ENCODE measurements around the gene CISTR. TPM values are rescaled to one million over a fixed set of nuclear protein-coding genes. Genes with fewer than 3 reads are reported as not detected.

CISTR gene
- total RNA-seq, 1 experiment from 2014 or later: not detected

DNA sequence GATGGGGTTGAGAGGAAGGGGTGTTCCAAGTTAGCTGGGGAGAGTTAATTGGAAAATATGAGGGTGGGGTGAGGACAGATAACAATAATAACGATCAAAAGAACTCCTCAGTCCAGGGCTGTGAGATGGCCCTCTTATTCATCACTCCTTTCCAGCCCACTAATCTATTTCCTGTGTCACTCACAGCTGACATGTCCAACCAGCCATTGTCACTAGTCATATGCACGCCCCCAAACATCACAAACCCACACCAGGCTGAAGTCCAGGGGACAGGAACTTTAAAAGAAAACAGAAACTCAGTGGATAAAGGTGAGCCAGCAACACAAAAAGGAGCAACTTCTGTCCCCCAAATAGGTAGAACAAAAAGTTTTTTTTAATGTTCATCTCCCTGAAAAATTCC lies 25.4 kb downstream of the CISTR start:
- H3K4me1 ChIP-seq (ENCODE audit: insufficient read depth, low read length): no peaks in the 10 kb centered on the region
- no peak overlapping the region for H3K27ac ChIP-seq (ENCODE audit: insufficient read length, low read depth, low read length)
- no peaks in the 10 kb centered on the region for H3K36me3 Mint-ChIP-seq (ENCODE audit: insufficient read depth in 1 of 3, low read depth in 3 of 3)
- H4K20me1 ChIP-seq (ENCODE audit: control insufficient read depth, insufficient read depth, insufficient read length): peaks cover 2% of the 10 kb centered on the region
- no peaks in the 10 kb centered on the region for H3K79me1 ChIP-seq (ENCODE audit: insufficient read depth, low read depth, low read length, poor library complexity, severe bottlenecking)
- no peak overlapping the region for H4K91ac ChIP-seq (ENCODE audit: insufficient read length, low read depth, low read length)
- no peak overlapping the region for H3K4ac ChIP-seq (ENCODE audit: low read depth, low read length)
- H2BK15ac ChIP-seq (ENCODE audit: low read depth, low read length): no peak overlapping the region
- H3K23ac ChIP-seq (ENCODE audit: insufficient read length, low read depth, low read length): no peak overlapping the region
- no peak overlapping the region for H4K8ac ChIP-seq (replicated peaks; ENCODE audit: insufficient read length, low read depth, low read length)
- peaks cover 8% of the 10 kb centered on the region for H3K23me2 ChIP-seq (ENCODE audit: insufficient read length, low read depth, low read length, poor library complexity, severe bottlenecking)
- no peak overlapping the region for H4K5ac ChIP-seq (ENCODE audit: insufficient read length, low read depth, low read length)
- peak overlapping the region; percentile 89 to 96 for H3K4me3 Mint-ChIP-seq
- H2BK20ac ChIP-seq (ENCODE audit: low read depth, low read length, poor library complexity, severe bottlenecking): no peak overlapping the region
- H3K4me2 ChIP-seq (ENCODE audit: insufficient read depth, insufficient read length, low read length): peak overlapping the region; percentile 80
- no peaks in the 10 kb centered on the region for H3K27me3 ChIP-seq (ENCODE audit: insufficient read depth, low read length)
- WGBS (ENCODE audit: extremely low coverage, insufficient read length, low lambda C conversion rate): no CpG with 5 or more reads among the region's 2 CpGs
- no peak overlapping the region for H2BK120ac ChIP-seq (ENCODE audit: low read depth, low read length, poor library complexity, severe bottlenecking)
- no peak overlapping the region for H3K18ac ChIP-seq (ENCODE audit: insufficient read length, low read depth, low read length)
- peaks cover 3% of the 10 kb centered on the region for H3K27me3 Mint-ChIP-seq (ENCODE audit: low read depth)
- H2AK5ac ChIP-seq (ENCODE audit: insufficient read length, low read length): no peak overlapping the region
- no peak overlapping the region for H2AFZ ChIP-seq (ENCODE audit: low read length)
- H3K4me1 Mint-ChIP-seq: peaks cover 21 to 28% of the 10 kb centered on the region in 2 experiments
- H3K79me2 ChIP-seq (ENCODE audit: insufficient read depth, low read length): no peaks in the 10 kb centered on the region
- no peak overlapping the region for H3K27ac Mint-ChIP-seq
- H3T11ph ChIP-seq (ENCODE audit: low read length): no peak overlapping the region
- TF ChIP-seq, protein P1, sequence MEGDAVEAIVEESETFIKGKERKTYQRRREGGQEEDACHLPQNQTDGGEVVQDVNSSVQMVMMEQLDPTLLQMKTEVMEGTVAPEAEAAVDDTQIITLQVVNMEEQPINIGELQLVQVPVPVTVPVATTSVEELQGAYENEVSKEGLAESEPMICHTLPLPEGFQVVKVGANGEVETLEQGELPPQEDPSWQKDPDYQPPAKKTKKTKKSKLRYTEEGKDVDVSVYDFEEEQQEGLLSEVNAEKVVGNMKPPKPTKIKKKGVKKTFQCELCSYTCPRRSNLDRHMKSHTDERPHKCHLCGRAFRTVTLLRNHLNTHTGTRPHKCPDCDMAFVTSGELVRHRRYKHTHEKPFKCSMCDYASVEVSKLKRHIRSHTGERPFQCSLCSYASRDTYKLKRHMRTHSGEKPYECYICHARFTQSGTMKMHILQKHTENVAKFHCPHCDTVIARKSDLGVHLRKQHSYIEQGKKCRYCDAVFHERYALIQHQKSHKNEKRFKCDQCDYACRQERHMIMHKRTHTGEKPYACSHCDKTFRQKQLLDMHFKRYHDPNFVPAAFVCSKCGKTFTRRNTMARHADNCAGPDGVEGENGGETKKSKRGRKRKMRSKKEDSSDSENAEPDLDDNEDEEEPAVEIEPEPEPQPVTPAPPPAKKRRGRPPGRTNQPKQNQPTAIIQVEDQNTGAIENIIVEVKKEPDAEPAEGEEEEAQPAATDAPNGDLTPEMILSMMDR (conservative IDR thresholded peaks at IDR 0.05): no peak
- no peaks in the 10 kb centered on the region for H3K9me3 ChIP-seq (ENCODE audit: control insufficient read depth, low read depth, low read length)
- H2BK5ac ChIP-seq (ENCODE audit: insufficient read length, low read length): no peak overlapping the region
- DNase-seq: no peak
- H3K9ac ChIP-seq (ENCODE audit: extremely low read depth, insufficient read length, low read length): no peak overlapping the region
- H3K14ac ChIP-seq (ENCODE audit: insufficient read depth, low read length): no peak overlapping the region
- no peak overlapping the region for H2BK12ac ChIP-seq (ENCODE audit: insufficient read length, low read depth, low read length)
- H3K9me3 Mint-ChIP-seq: no peaks in the 10 kb centered on the region; a peak in 1 of 5 replicates
- H3K56ac ChIP-seq (ENCODE audit: insufficient read length, low read depth, low read length): no peak overlapping the region
